C1 segment of cervical spinal cord (tissue), 14 donors: ENCODE measurements around the gene LRRC2.
A peak's percentile ranks its signal among the peaks of the same experiment; 100 is the strongest.
"Not testable (repeated sequence)": the region's sequence is repeated elsewhere in the genome, so short reads cannot be mapped to it uniquely, and the experiment has no call there.

Source experiments
- DNase-seq, 14 donors: peaks; one replicate each; lab custom pipeline; 2025; lab: John Stamatoyannopoulos, UW

LRRC2 gene, protein sequence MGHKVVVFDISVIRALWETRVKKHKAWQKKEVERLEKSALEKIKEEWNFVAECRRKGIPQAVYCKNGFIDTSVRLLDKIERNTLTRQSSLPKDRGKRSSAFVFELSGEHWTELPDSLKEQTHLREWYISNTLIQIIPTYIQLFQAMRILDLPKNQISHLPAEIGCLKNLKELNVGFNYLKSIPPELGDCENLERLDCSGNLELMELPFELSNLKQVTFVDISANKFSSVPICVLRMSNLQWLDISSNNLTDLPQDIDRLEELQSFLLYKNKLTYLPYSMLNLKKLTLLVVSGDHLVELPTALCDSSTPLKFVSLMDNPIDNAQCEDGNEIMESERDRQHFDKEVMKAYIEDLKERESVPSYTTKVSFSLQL

DNA sequence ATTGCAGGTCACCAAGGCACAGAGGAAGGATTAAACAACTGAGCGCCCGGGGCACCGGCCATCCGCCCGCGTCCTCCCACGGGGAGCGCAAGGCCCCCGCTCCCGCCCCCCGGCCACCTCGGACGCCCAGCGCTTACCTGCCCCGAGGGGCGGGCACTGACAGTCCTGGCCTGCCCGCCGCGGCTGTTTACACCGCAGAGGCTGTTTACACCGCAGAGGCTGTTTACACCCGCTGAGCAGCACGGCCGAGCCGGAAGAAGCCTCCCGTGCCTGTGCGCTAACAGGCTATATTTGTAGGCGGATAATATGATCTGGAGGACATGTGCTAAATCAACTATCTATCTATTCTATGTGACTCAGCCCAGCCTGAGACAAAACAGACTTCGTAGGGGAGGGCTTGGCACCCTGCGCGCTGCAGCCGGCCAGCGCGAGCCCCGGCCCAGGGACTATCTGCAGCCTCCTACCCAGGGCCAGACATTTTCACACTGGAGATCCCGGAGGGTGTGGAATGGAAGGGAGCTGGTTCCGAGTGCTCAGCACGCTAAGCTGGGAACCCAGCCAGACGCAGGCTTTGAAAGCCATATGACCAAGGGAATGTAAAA lies at the start of gene LRRC2:
LRRC2 (minus strand) TSS at position 263 of the 602 bp plus-strand sequence. CDS start 14,711 bp downstream, outside the sequence.
- peak in 1 of 14 donors; percentile 55 for DNase-seq

DNA sequence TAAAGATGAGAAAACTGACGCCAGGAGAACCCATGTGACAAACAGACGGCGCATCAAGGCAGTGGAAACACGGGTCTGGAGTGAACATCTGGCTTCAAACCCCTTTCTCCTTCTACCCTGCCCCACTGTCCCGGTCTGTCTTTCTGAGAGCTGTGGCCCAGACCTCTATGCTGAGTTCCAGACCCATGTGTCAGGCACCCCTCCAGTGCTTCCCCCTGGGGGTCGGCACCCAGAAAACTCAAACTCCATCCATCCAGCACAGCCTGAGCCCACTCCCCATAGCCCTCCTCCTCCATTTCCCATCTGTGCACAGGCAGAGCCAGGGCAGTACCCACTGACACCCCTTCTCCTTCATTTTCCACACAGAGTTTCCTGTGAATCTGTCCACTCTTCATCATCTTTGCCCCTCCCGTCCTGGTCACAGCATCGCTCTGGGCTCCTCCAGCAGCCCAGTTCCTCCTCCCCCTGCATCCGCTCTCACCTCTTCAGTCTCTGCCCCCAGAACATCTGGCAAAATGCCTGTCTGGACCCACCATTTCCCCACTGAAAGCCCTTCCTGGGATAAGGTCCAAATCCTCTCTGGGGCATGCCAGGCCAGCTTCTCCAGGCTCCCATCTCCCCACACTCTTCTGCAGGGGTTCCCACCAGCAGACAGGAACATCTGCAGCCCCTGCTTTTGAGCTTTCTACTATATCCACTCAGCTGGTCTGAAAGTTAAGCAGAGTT lies 49.1 kb upstream of the LRRC2 start:
- no peak for DNase-seq

DNA sequence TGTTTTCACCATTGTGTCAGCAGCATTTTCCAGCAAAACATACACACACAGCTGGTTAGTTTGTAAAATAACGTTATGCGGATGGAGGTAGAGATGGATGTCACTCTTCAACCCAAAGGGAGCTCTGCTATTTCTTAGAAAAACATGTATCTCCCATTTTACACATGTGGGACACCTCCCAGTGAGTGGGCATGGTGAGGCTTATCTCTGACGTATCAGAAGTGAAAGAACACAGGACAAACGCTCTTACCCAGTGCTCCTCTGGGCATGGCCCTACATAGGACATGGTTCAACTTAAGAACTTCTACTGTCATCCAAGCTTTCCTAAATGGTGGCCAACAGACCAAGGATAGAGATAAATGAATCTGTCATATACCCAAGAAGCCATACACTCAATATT lies 48.3 kb upstream of the LRRC2 start:
- no peak for DNase-seq

DNA sequence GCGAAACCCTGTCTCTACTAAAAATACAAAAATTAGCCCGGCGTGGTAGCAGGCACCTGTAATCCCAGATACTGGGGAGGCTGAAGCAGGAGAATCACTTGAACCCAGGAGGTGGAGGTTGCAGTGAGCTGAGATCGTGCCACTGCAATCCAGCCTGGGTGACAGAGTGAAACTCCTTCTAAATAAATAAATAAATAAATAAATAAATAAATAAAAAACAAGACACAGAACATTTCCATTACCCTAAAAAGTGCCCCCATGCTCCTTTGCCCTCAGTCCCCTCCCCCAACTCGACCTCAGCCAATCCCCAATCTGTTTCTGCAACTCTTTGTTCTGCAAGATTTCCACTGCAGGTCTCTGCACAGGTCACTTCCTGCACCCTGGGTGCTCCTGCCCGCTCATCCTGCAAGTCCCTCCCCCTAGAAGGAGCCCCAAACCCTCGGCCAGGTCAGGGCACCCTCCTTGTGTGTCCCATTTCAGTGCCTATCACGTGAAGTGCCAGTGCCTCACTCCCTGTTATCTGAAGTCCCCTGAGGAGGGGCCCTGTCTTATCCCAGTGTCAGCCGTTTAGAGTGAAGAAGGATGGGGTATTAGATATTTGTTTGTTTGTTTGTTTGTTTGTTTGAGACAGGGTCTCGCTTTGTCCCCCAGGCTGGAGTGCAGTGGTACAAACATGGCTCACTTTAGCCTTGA lies 47.4 kb upstream of the LRRC2 start:
- DNase-seq: no peak

DNA sequence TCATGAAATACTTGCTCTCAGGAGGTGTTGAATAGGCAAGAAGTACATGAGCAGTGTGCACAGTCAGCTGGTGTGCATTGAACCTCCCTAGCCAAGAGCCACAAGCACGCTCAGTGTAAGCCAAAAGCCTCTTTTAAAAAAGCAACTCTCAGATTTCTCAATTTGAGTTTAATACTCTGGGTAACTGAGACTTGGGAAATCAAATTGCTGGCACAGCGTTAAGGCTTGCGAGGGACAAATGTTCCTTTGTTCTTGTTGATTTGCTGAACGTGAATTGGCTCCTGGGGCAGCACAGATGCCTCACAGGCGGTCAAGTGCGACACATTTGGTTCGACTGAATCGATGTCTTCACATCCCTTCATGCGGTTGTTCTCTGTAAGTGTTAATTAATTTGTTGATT lies 46.2 kb upstream of the LRRC2 start, which contains the start of gene FAM240A:
FAM240A (plus strand) TSS at position 202 of the 400 bp plus-strand sequence; CDS start at position 361, 159 bp downstream.
- peak in 3 of 14 donors; percentile 6 to 38 (median 8) for DNase-seq

DNA sequence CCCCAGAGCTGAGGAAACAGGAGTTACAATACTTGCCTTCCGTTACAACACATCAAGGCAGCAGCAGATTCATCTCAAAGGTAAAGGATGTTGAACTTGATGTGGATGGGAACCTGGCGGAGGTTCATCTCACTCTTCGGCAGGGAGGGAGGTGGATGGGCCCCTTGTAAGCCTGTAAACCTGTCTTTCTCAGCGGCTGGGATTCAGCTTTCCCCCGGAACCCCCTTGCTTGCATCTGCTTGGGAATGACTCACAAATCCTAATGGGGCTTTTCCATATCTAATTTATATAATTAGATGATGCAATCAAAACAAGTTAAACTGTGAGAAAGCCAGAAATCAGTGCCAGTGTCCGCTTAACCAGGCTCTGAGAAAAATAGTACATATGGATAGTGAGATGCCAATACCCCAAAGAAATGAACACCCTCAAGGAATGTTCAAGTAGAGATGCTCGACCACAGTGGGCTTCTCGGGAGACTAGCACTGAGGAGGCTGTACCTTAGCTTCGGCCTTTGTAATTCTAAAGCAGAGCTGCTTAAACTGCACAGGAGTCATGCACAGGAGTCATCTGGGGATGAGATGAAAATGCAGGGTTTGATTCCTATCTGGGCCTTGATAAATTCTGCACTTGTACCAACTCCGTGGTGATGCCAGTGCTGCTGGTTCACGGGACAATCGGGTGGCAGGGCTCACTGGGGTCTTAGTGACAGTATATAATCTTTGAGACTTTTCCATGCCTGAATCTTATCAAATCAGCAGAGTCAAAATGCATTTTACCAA lies 44.0 kb upstream of the LRRC2 start:
- DNase-seq: no peak

DNA sequence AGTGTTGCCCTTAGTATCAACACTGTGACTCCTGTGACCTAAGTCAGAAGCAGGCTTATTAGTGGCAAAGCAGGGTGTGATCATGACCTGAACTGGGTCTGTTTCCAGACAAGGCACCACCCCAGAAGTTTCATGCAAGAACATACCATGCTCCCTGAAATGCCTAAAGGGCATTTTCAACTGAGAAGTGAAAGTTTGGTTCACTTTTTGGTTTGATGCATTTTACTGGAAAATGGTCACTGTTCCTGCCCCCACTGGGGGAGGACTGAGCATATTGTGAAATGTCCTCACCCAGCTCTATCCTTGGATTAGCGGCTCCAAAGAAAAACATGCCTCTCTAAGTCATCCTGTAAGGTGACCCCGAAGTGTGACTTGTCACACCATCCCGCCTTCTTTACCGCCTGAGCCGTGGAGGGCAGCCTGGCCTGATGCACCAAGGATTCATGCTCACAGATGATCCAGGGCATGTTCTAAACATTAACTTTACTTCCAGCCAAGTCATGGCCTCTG lies 43.2 kb upstream of the LRRC2 start:
- no peak for DNase-seq

DNA sequence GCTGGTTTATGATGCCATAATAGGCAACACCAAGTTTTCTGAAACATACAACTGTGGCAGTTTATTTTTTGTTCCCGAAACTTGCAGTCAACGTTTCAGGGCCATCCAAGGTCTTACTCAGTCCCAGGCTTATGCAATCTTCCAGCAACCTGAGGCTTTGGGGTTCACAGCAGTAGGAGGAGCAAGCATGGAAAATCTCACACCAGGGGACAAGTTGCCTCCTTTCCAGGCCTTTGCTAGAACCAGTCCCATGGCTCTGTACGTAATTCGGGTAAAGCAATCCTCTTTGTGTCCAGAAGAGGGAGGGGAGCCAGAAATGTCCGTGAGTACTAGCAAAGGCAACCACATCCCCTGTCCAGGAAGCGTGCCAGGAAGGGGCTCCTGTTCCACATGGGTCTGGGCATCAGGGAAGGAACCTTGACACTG lies 41.5 kb upstream of the LRRC2 start:
- DNase-seq: no peak

DNA sequence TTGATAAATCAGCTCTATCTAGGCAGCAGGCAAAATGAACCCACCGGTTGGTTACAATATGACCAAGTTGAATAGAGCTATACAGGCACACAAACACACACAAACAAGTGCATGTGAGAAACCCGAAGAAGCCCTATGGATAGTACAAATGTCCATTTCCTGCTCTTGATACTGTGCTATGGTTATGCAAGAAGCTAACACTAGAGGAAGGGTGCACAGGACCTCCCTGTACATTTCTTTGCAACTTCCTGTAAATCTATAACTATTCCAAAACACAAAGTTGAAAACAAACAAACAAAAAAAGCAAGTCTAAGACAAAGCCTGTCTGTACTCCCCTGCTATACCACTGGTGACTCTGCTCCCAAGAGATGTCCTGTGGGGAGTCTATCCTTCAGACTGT lies 38.0 kb upstream of the LRRC2 start:
- no peak for DNase-seq

DNA sequence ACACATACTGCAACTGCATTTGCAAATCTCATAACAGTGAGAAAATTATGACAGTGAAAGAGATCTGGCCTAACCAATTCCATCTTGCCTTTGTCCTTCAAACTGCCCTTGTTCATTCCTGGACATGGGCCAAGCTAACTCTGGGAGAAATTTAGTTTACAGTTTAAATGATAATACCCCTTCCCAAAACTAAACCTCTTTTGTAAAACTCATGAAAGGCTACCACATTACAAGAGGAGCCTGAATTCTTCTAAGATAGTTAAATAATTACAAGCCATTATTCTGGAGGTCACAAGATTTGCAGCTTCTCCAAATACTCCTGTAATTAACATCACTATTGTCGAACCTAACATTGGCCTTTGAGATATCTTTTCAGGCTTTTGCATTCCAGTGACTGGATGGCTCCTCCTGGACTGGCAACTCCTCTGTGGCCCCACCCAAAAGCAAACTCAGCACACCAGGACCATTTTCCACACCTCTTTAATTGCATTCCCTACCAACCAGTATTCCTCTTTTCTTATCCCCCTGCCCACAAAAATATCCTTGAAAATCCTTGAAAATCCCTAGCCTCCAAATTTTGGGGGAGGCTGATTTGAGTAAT lies 37.4 kb upstream of the LRRC2 start:
- no peak for DNase-seq

DNA sequence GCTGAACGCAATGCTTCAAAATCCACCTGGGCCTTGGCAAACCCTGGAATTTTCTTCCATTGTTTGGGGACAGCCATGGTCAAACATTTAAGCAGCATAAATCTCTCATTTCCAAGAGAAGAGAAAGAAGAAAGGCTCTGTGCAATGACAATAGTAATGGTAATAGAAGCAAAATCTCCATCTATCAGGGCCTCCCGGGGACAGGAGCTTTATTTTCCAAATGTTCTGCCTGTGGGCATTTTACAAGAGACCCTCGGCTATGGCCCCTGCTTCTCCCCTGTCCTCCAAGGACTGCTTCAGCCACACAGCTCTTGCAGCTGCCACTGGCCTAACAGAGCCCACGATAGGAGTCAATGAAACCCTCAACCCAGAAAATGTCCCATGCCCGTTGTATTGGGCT lies 33.5 kb upstream of the LRRC2 start:
- DNase-seq: no peak

DNA sequence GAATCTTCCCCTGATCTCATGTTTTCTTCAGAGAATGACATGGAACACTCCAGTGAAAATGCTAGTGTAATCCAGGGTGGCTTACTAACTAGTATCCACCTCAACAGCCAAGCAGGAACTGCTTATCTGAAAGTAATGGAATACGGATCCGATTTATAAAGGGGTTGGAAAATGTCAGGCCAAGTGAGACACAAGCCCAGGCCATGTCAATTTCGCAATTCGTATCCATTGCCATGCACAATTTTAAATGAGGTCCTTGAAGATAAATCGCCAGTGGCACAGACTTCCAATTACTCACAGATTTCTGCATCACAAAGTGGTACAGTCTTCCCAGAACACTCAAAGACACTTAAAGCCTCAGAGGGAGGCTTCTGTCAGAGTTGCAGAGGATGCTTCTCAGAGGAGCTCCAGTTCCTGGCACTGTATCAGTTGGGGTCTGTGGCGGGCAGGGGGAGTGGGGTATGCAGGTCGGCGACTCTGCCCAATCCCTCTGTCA lies 29.8 kb upstream of the LRRC2 start:
- DNase-seq: no peak

DNA sequence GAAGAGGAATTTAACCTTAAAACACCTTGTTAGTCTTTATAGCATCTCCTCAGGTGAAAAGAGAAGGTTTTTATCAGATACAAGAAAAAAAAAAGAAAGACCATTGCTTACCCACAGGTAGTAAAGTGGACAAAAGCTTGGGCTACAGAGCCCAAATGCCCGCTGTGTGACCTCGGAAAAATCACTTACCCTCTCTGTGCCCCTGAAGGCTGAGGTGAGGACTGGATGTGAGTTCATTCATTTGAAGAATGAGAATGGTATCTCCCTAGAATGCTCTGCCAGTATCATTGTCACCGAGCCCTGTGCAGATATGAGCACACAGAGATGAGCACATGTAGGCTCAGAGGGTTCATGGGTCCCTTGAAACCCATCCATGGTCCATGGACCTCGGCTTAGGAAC lies 28.6 kb upstream of the LRRC2 start:
- DNase-seq: no peak

DNA sequence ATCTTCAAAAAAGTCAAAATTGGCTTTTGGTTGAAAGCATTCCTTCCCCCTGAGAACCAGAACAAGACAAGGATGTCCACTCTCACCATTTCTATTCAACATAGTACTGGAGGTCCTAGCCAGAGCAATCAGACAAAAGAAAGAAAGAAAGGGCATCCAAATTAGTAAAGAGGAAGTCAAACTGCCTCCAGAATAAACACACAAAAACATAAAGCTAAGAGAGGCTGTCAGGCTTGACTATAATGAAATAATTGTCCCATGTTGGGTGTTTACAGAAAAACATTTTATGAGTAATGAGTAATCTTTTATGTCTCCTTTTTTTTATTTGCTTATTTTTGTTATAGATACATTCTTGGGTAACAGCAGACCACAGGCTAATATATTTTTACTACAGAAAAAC lies 27.9 kb upstream of the LRRC2 start:
- DNase-seq: no peak

DNA sequence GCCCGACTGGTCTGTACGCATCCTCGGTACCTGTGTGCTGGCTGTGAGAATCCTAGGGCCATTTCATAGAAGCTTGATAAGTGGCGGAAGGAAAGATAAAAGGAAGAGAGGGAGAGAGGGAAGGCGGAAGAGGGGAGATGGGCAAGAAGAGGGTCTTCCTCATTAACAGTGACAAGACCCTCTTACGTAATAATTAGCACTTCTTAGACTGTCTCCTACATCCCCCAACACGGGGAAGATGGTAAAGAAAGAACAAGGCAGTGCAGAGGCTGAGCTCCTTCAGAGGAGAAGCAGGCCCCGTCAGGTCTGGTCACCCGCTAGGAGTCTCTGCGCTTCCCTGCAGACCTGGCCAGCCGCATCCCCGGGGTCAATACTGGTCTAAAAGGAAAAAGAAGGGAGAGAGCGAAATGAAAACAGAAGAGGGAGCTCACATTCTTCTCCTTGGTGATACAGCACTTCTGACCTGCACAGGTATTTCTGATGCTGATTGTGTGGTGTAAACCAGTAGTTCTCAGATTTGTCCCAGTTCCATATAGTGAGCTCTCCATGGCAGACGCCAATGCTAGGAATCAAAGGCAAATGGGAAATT lies 27.3 kb upstream of the LRRC2 start:
- no peak for DNase-seq

DNA sequence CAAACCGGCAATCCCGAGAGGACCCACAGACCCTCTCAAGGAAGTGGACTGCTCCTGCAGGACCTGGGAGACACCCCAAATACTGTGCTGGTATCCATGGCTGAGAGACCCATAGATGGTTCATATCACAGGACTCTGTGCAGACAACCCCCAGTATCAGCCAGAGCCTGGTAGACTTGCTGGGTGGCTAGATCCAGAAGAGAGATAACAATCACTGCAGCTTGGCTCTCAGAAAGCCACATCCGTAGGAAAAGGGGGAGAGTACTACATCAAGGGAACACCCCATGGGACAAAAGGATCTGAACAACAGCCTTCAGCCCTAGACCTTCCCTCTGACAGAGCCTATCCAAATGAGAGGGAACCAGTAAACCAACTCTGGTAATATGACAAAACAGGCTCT lies 21.2 kb upstream of the LRRC2 start:
- DNase-seq: not testable (repeated sequence)

DNA sequence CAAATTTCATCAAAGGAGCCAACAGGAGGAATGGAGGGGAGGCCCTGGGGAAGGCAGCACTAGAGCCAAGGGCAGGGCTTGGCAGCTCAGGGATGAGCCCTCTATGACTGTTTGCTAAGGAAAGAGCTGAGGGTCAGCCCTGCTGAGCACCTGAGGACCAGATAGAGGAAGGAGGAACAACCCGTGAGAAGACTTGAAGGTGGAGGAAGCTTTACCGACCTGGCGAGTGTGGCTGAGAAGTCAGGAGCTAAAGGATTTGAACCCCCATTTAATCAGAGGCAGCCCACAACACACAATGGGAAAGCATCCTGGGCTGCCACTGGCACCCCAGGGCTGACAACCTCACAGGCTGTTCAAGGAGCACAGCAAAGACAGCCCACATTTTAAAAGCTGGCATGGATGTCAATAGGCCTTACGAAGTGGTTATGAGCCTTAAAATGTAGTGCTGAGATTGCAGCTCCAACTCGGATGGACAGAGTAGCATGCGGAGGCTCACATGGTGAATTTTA lies 20.7 kb upstream of the LRRC2 start:
- DNase-seq: no peak

DNA sequence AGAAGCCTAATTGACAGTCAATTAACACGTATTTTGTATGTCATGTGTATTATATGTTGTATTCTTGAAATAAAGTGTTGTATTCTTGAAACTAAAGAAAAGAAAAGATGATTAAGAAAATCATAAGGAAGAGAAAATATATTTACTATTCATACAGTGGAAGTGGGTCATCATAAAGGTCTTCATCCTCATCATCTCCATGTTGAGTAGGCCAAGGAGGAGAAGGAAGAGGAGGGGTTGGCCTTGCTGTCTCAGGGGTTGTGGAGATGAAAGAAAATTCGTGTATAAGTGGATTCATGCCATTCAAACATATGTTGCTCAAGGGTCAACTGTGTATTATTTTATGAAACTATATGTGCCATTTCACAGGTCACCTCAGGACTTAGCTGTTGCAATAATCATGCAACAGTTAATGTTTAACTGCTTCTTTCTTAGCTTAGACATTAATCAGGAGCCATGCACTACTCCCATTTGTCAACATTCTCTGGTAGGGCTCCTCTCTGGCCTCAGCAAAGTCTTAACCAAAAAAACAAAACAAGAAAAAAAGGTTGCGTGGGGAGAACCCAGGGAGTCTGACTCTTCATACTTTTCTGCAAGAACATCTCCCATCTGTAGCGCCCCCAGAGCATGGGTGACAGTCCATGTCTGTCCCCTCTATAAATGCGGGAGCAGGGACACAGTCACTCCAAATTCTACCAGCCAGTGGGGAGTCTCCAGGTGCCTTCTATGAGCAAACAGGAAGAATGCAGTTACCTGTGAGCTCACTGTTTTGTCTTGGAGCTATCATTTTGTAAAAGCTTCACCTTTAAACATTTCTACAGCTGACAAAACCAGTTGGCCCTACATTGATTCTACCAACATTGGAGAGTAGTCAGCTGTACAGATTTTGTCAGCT lies 19.9 kb upstream of the LRRC2 start:
- no peak for DNase-seq
